IMR-90 (cell line): ENCODE data around the gene ACHE. TPM values are rescaled to one million over a fixed set of nuclear protein-coding genes. Genes with fewer than 3 reads are reported as not detected.

Source experiments
- ATAC-seq: fragments of 200-7000 bp; cut with Tn5 transposase; 2 replicates; pipeline ENCODE4 v1.9.1; 2020; ENCODE audit warnings: low read depth, mild to moderate bottlenecking, moderate library complexity
- BruUV-seq: library from RNA; stranded (reverse); fragments of 400-500 nt; replicated peaks from 2 replicates; lab custom pipeline; 2021; lab: Mats Ljungman, UMichigan
- CTCF ChIA-PET: fragments of 300-600 bp; formaldehyde crosslinking; extraction: SDS; loops from one replicate; lab custom pipeline; 2021; ENCODE audit warnings: antibody characterized with exemption; lab: Yijun Ruan, JAX
- POLR2A ChIA-PET: fragments of 300-600 bp; sonication (Branson Sonifier 250); formaldehyde crosslinking; loops from one replicate; lab custom pipeline; 2022; ENCODE audit warnings: antibody characterized with exemption; ENCODE audit not compliant: unreplicated experiment; lab: Charles Lee
- DNase-seq: peaks from one replicate; pipeline ENCODE4 v3.0.0; 2013
- H2AFZ ChIP-seq: replicated peaks from 2 replicates; pipeline ENCODE3; 2013; ENCODE audit warnings: low read length, mild to moderate bottlenecking; ENCODE audit not compliant: poor library complexity
- H2AK5ac ChIP-seq: 2 replicates; pipeline ENCODE4 v1.6.1; 2013; ENCODE audit warnings: low read depth, low read length, inconsistent platforms
- H2AK9ac ChIP-seq: replicated peaks from 2 replicates; pipeline ENCODE3; 2013; ENCODE audit warnings: mild to moderate bottlenecking, low read depth, low read length, moderate library complexity; ENCODE audit not compliant: poor library complexity
- H2BK120ac ChIP-seq: 2 replicates; pipeline ENCODE4 v1.6.1; 2013; ENCODE audit warnings: low read depth, low read length, inconsistent platforms
- H2BK15ac ChIP-seq: 3 replicates; pipeline ENCODE4 v1.6.1; 2013; ENCODE audit warnings: low read depth, low read length, inconsistent platforms
- H2BK20ac ChIP-seq: 2 replicates; pipeline ENCODE4 v1.6.1; 2013; ENCODE audit warnings: low read depth, mild to moderate bottlenecking, inconsistent platforms, low read length, moderate library complexity
- H2BK5ac ChIP-seq: 2 replicates; pipeline ENCODE4 v1.6.1; 2013; ENCODE audit warnings: mild to moderate bottlenecking, low read depth, low read length, inconsistent platforms; ENCODE audit not compliant: poor library complexity, severe bottlenecking
- H3K14ac ChIP-seq: replicated peaks from 2 replicates; pipeline ENCODE4 v1.6.1; 2013; ENCODE audit warnings: low read depth, low read length, inconsistent platforms
- H3K18ac ChIP-seq: 2 replicates; pipeline ENCODE4 v1.6.1; 2013; ENCODE audit warnings: low read depth, low read length, control low read depth
- H3K23ac ChIP-seq: 2 replicates; pipeline ENCODE4 v1.6.1; 2013; ENCODE audit warnings: low read depth, low read length, inconsistent platforms
- H3K27ac ChIP-seq: 2 replicates; pipeline ENCODE4 v1.5.1; 2013; ENCODE audit warnings: mild to moderate bottlenecking, control low read depth, low read length; ENCODE audit not compliant: insufficient read depth
- H3K27me3 ChIP-seq: 2 replicates; pipeline ENCODE4 v1.6.1; 2013; ENCODE audit warnings: low read length; ENCODE audit not compliant: control insufficient read depth, insufficient read depth
- H3K36me3 ChIP-seq: 2 replicates; pipeline ENCODE4 v1.6.1; 2013; ENCODE audit warnings: low read length, mixed read lengths; ENCODE audit not compliant: control insufficient read depth, insufficient read depth
- H3K4ac ChIP-seq: 2 replicates; pipeline ENCODE4 v1.6.1; 2013; ENCODE audit warnings: low read depth, low read length, inconsistent platforms
- H3K4me1 ChIP-seq: 2 replicates; pipeline ENCODE4 v1.6.1; 2013; ENCODE audit warnings: low read length, mixed read lengths; ENCODE audit not compliant: control insufficient read depth, insufficient read depth
- H3K4me2 ChIP-seq: 2 replicates; pipeline ENCODE4 v1.6.1; 2013; ENCODE audit warnings: low read depth, mild to moderate bottlenecking, control low read depth, low read length, moderate library complexity
- H3K4me3 ChIP-seq: 2 replicates; pipeline ENCODE4 v1.5.1; 2013; ENCODE audit warnings: low read depth, mild to moderate bottlenecking, control low read depth, low read length, moderate library complexity; ENCODE audit not compliant: insufficient read depth
- H3K56ac ChIP-seq: 2 replicates; pipeline ENCODE4 v1.6.1; 2013; ENCODE audit warnings: low read length, inconsistent platforms; ENCODE audit not compliant: insufficient read depth; ENCODE audit errors: extremely low read depth
- H3K79me1 ChIP-seq, 2 experiments: 2 replicates each; pipeline ENCODE4 v1.6.1; 2013; ENCODE audit warnings: low read length in 2 of 2, inconsistent platforms in 1 of 2, low read depth in 1 of 2
- H3K9ac ChIP-seq: 2 replicates; pipeline ENCODE4 v1.6.1; 2013; ENCODE audit warnings: low read depth, low read length, control low read depth
- H3K9me1 ChIP-seq: 2 replicates; pipeline ENCODE4 v1.6.1; 2013; ENCODE audit warnings: low read length, inconsistent platforms; ENCODE audit not compliant: insufficient read depth
- H3K9me3 ChIP-seq: 2 replicates; pipeline ENCODE4 v1.6.1; 2013; ENCODE audit warnings: low read length; ENCODE audit not compliant: control insufficient read depth, insufficient read depth
- H4K20me1 ChIP-seq: 2 replicates; pipeline ENCODE4 v1.6.1; 2013; ENCODE audit warnings: low read length, inconsistent platforms; ENCODE audit not compliant: insufficient read depth
- H4K5ac ChIP-seq: 2 replicates; pipeline ENCODE4 v1.6.1; 2013; ENCODE audit warnings: mild to moderate bottlenecking, low read depth, low read length, control low read depth
- H4K8ac ChIP-seq, 2 experiments: 2 replicates each; pipeline ENCODE4 v1.6.1; 2013; ENCODE audit warnings: low read depth in 2 of 2, low read length in 2 of 2, control low read depth in 1 of 2, inconsistent platforms in 1 of 2
- H4K91ac ChIP-seq: 2 replicates; pipeline ENCODE4 v1.6.1; 2013; ENCODE audit warnings: low read depth, low read length, inconsistent platforms; ENCODE audit not compliant: insufficient read depth
- BHLHE40 ChIP-seq: fragments of 150-350 bp; IDR thresholded peaks from 2 replicates; pipeline ENCODE4 v1.6.1; 2016; ENCODE audit warnings: mild to moderate bottlenecking, low read depth, low read length
- FOS ChIP-seq: fragments of 150-350 bp; IDR thresholded peaks from 2 replicates; pipeline ENCODE4 v1.6.1; 2016; ENCODE audit warnings: low read depth, low read length
- MAFK ChIP-seq: IDR thresholded peaks from 2 replicates; pipeline ENCODE4 v1.6.1; 2012; ENCODE audit warnings: low read depth, low read length, improper control_type of control experiment
- MAZ ChIP-seq: IDR thresholded peaks from 2 replicates; pipeline ENCODE4 v1.6.1; 2012; ENCODE audit warnings: low read depth, mild to moderate bottlenecking, low read length, improper control_type of control experiment, moderate library complexity, borderline replicate concordance
- MXI1 ChIP-seq: IDR thresholded peaks from 2 replicates; pipeline ENCODE4 v1.6.1; 2012; ENCODE audit warnings: low read depth, mild to moderate bottlenecking, low read length, moderate library complexity, borderline replicate concordance
- NFE2L2 ChIP-seq: fragments of 150-350 bp; IDR thresholded peaks from 2 replicates; pipeline ENCODE4 v1.6.1; 2016; ENCODE audit warnings: low read depth, mild to moderate bottlenecking, low read length
- RAD21 ChIP-seq: IDR thresholded peaks from 2 replicates; pipeline ENCODE4 v1.6.1; 2012; ENCODE audit warnings: low read length, improper control_type of control experiment
- SMC3 ChIP-seq: fragments of 150-350 bp; IDR thresholded peaks from 2 replicates; pipeline ENCODE4 v1.6.1; 2016; ENCODE audit warnings: low read depth, mild to moderate bottlenecking, antibody characterized with exemption, low read length, moderate library complexity
- WGBS, 2 experiments: methylation state at CpG; one replicate each; pipeline versions ENCODE4 v1.1.5 to v1.1.7; 2013; ENCODE audit warnings: missing lambda C conversion rate in 2 of 2; ENCODE audit not compliant: insufficient read length in 1 of 2; ENCODE audit errors: extremely low coverage in 2 of 2; 5-methylcytosine and 5-hydroxymethylcytosine counted together
- dilution Hi-C: fragments of 300-500 bp; cut with HindIII; formaldehyde crosslinking; loops from one replicate; pipeline ENCODE4 v1.14.3; 2018; ENCODE audit warnings: low sequenced_read_pairs; ENCODE audit not compliant: unreplicated experiment
- in situ Hi-C: fragments of 300-500 bp; cut with MboI; formaldehyde crosslinking; loops from 3 replicates; pipeline ENCODE4 v1.14.3; 2019; ENCODE audit warnings: low sequenced_read_pairs, inconsistent platforms, mixed read lengths
- intact Hi-C: fragments of 100-400 bp; cut with micrococcal nuclease; formaldehyde crosslinking; loops from 2 replicates; pipeline ENCODE4 v1.10.0; 2022
- polyA plus RNA-seq, 3 experiments: library from polyadenylated mRNA; depleted of rRNA; stranded (reverse); fragments of >200 nt; gene quantifications; 2 replicates each; pipeline ENCODE4 v1.2.3, GENCODE V29; 2012; ENCODE audit warnings: low replicate concordance in 1 of 3
- total RNA-seq: library from RNA; depleted of rRNA; stranded (reverse); fragments of >200 nt; gene quantifications from 2 replicates; pipeline ENCODE4 v1.2.3, GENCODE V29; 2012
- TF ChIP-seq, protein P1 (sequence below): fragments of 150-350 bp; IDR thresholded peaks from 2 replicates; pipeline ENCODE4 v1.6.1; 2017; ENCODE audit warnings: mild to moderate bottlenecking, antibody characterized with exemption, low read length, low read depth

Gene ACHE
- total and polyA plus RNA-seq, 2 of the 4 experiments (the other 2 are of a cell fraction) = 0.41 TPM; not detected in 1

DNA sequence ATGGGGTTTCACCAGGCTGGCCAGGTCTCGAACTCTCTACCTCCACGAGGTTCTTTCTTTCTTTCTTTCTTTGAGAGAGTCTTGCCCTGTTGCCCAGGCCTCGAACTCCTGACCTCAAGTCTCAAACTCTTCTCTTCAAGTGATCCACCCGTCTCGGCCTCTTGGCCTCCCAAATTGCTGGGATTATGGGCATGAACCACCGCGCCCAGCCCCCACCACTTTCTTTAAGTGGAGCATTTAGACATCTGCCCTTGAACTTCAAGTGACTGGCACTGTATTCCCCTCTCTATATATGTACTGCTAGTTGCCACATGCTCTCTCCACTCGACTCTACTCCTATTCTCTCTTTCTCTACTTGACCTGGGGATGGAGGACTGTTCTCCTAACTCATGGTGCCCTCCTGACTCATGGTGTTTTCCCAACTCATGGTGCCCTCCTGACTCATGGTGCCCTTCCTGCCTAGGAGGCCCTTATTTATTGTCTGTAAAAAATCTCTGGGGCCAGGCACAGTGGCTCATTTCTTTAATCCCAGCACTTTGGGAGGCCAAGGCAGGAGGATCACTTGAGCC lies 19.3 kb upstream of the ACHE start:
- Histone ChIP-seq H3K9ac (no peak overlapping the region), H3K4ac (no peak overlapping the region), H4K5ac (no peak overlapping the region), H3K14ac (no peak overlapping the region), H2BK5ac (no peak overlapping the region), H3K4me2 (no peak overlapping the region), H3K36me3 (no peaks in the 10 kb centered on the region), H3K4me3 (no peak overlapping the region), H3K27ac (no peak overlapping the region), H2BK20ac (no peak overlapping the region), H4K91ac (no peak overlapping the region), H4K20me1 (no peaks in the 10 kb centered on the region), H3K79me1 (no peaks in the 10 kb centered on the region), H3K9me3 (no peaks in the 10 kb centered on the region), H4K8ac (no peak overlapping the region), H2BK15ac (no peak overlapping the region), H3K4me1 (no peaks in the 10 kb centered on the region), H2AK9ac (no peak overlapping the region), H3K23ac (no peak overlapping the region), H3K9me1 (no peaks in the 10 kb centered on the region), H3K56ac (no peak overlapping the region), H2BK120ac (no peak overlapping the region), H3K18ac (no peak overlapping the region), H3K27me3 (peaks cover 3% of the 10 kb centered on the region; the same call in 1 of the 2 replicates), H2AFZ (no peak overlapping the region), H2AK5ac (no peak overlapping the region)
- intact Hi-C loops = no loop called here
- DNase-seq (no peak), ATAC-seq (no peak)
- CTCF ChIA-PET = interaction anchor here (0.6 kb wide), 1 partner anchor 96 kb away, joined by 4 read pairs; no protein-coding TSS in a partner anchor
- dilution Hi-C loops = no loop called here
- no TSS peak for BruUV-seq
- TF ChIP-seq, protein P1, sequence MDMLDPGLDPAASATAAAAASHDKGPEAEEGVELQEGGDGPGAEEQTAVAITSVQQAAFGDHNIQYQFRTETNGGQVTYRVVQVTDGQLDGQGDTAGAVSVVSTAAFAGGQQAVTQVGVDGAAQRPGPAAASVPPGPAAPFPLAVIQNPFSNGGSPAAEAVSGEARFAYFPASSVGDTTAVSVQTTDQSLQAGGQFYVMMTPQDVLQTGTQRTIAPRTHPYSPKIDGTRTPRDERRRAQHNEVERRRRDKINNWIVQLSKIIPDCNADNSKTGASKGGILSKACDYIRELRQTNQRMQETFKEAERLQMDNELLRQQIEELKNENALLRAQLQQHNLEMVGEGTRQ = no peak
- no peak for TF ChIP-seq NFE2L2
- TF ChIP-seq FOS = no peak
- TF ChIP-seq BHLHE40 = no peak
- TF ChIP-seq MAFK = no peak
- TF ChIP-seq RAD21 = no peak
- TF ChIP-seq MAZ = no peak
- TF ChIP-seq SMC3 = no peak
- TF ChIP-seq MXI1 = no peak
- POLR2A ChIA-PET = no interaction called here
- 62% methylated on average over 6 of the region's 8 CpGs; no CpG with 5 or more reads in 1 of the 2 experiments for WGBS, 2 experiments
- in situ Hi-C loops = no loop called here
